GM12865 (cell line): ENCODE measurements around the gene POLDIP2.

Experiments used
- DNase-seq: peaks from one replicate; pipeline ENCODE4 v3.0.0; 2010; ENCODE audit warnings: low read depth
- H3K4me3 ChIP-seq: 2 replicates; pipeline ENCODE4 v1.5.1; 2011; ENCODE audit warnings: mild to moderate bottlenecking, low read depth, low read length, control low read depth
- CTCF ChIP-seq: IDR thresholded peaks from 2 replicates; pipeline ENCODE4 v1.5.1; 2011; ENCODE audit warnings: low read length, control low read depth, low read depth, inconsistent platforms; ENCODE audit not compliant: insufficient read depth; ENCODE audit errors: missing control alignments

POLDIP2 gene

GRCh38 chr17:28371245-28372202 is 14.2 kb upstream of the POLDIP2 start, which contains the start of gene SARM1:
SARM1 (plus strand) TSS chr17:28371694; CDS start chr17:28372033, 339 bp downstream.
- H3K4me3 ChIP-seq: peak within 1 kb of the TSS; percentile 76
- TF ChIP-seq CTCF: no peak
- peak; percentile 94 for DNase-seq

- no peak for TF ChIP-seq CTCF
- no peak for DNase-seq
- H3K4me3 ChIP-seq: no peak overlapping the region
Measured at GRCh38 chr17:28370744-28371103, 13.4 kb upstream of the POLDIP2 start.

- DNase-seq: no peak
Measured at GRCh38 chr17:28370035-28370743, 12.9 kb upstream of the POLDIP2 start, which contains the start of gene VTN. VTN (minus strand) TSS chr17:28370307; CDS start chr17:28370203, 104 bp downstream.

GRCh38 chr17:28369684-28370034 is 12.3 kb upstream of the POLDIP2 start:
- no peak for TF ChIP-seq CTCF
- no peak overlapping the region for H3K4me3 ChIP-seq
- no peak for DNase-seq

More at GRCh38 chr17:28370035-28370743, 12.9 kb upstream of the POLDIP2 start, which contains the start of gene VTN:
- H3K4me3 ChIP-seq: peak within 1 kb of the TSS; percentile 76
- no peak for TF ChIP-seq CTCF

- no peak overlapping the region for H3K4me3 ChIP-seq
- no peak for TF ChIP-seq CTCF
- DNase-seq: no peak
Measured at GRCh38 chr17:28368915-28369683, 11.8 kb upstream of the POLDIP2 start.

GRCh38 chr17:28368306-28368831 is 11.0 kb upstream of the POLDIP2 start:
- no peak for TF ChIP-seq CTCF
- DNase-seq: no peak
- no peak overlapping the region for H3K4me3 ChIP-seq
